Left lung (tissue), 10 donors: Measurements from ENCODE around the gene STK25. TPM values are rescaled to one million over a fixed set of nuclear protein-coding genes. Genes with fewer than 3 reads are reported as not detected.

Experiments
- ATAC-seq: fragments of 200-7000 bp; cut with Tn5 transposase; one replicate; pipeline ENCODE4 v1.9.1; 2020; ENCODE audit warnings: moderate library complexity
- DNase-seq, 4 donors: peaks; one replicate each; pipeline ENCODE4 v3.0.0-alpha.2; 2013 to 2020
- H3K27ac ChIP-seq, 2 donors: fragments of 200-600 bp; sonication (generic) in 1 of 2; one replicate each; pipeline versions ENCODE4 v1.5.0 to v1.8.0; 2020 to 2021
- H3K27me3 ChIP-seq, 2 donors: fragments of 200-600 bp; sonication (generic) in 1 of 2; one replicate each; pipeline versions ENCODE4 v1.5.0 to v1.8.0; 2020 to 2021
- H3K36me3 ChIP-seq, 2 donors: fragments of 200-600 bp; sonication (generic) in 1 of 2; one replicate each; pipeline versions ENCODE4 v1.5.0 to v1.8.0; 2020 to 2021
- H3K4me1 ChIP-seq, 2 donors: fragments of 200-600 bp; one replicate each; pipeline ENCODE4 v1.8.0; 2021
- H3K4me3 ChIP-seq, 2 donors: fragments of 200-600 bp; sonication (generic) in 1 of 2; one replicate each; pipeline versions ENCODE4 v1.5.0 to v1.8.0; 2020 to 2021; ENCODE audit warnings: mild to moderate bottlenecking in 1 of 2
- H3K9me3 ChIP-seq, 2 donors: fragments of 200-600 bp; sonication (generic) in 1 of 2; one replicate each; pipeline versions ENCODE4 v1.5.0 to v1.8.0; 2020 to 2021
- CTCF ChIP-seq, 2 donors: fragments of 200-600 bp; sonication (generic) in 1 of 2; IDR thresholded peaks; one replicate each; pipeline versions ENCODE4 v1.5.0 to v1.8.0; 2021; ENCODE audit warnings: antibody characterized with exemption in 2 of 2
- intact Hi-C, 2 donors: fragments of 100-400 bp; cut with DNase I; formaldehyde crosslinking; loops; one replicate each; pipeline versions ENCODE4 v1.11.2 to v1.14.2; 2022
- polyA plus RNA-seq, 6 donors: library from polyadenylated mRNA; unstranded; fragments of 120-200 nt; gene quantifications; one replicate each; pipeline ENCODE4 v1.2.1, GENCODE V29; 2013; ENCODE audit not compliant: insufficient read length in 6 of 6
- total RNA-seq, 2 donors: library from RNA; stranded (reverse); fragmentation: NEBNext Ultra II Directional; extraction: Animal tissue kit (Norgen Biotek cat#: 25700); gene quantifications; one replicate each; pipeline ENCODE4 v1.2.1, GENCODE V29; 2021
- donor health status: DM: no; HTN: yes; CAD: no.
- donor health status: DM: no; HTN: no; CAD: no.

Gene STK25
- total and polyA plus RNA-seq, 8 donors: 125 to 237 (median 193) TPM

- Histone ChIP-seq H3K27me3 (peaks cover 0 to 67% of the 10 kb centered on the region in 2 donors), H3K36me3 (no peaks in the 10 kb centered on the region), H3K27ac (peak overlapping the region in 1 of 2 donors; percentile 10), H3K4me3 (no peak overlapping the region), H3K4me1 (peaks cover 16 to 37% of the 10 kb centered on the region in 2 donors), H3K9me3 (peaks cover 0 to 4% of the 10 kb centered on the region in 2 donors)
- intact Hi-C loops: no loop called here
- ATAC-seq (peak; percentile 35), DNase-seq (peak in 1 of 4 donors; percentile 2)
- TF ChIP-seq CTCF (IDR thresholded peaks at IDR 0.05): no peak
Observed at GRCh38 chr2:241554610-241555322, 46.4 kb upstream of the STK25 start.

DNA sequence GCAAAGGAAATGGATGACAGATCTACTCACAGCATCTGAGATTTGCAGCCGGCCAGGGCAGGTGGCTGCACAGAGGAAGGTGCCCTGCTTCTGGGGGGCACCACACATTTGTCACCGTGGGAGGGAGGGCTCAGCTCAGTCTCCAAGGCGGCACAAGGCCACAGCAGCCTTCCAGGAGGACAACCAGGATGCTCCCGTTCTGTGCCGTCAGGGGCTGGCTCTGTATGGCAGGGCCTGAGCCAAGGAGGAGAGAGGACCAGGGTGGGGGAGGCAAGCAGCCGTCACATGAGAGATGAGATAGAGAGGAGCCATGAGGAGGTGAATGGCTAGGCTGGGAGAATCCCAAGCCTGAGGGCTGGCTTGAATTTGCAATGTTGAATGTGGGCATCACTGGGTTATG is 45.6 kb upstream of the STK25 start:
- Histone ChIP-seq H3K27ac (no peak overlapping the region), H3K9me3 (peaks cover 0 to 4% of the 10 kb centered on the region in 2 donors), H3K27me3 (peaks cover 0 to 60% of the 10 kb centered on the region in 2 donors), H3K36me3 (no peaks in the 10 kb centered on the region), H3K4me1 (peaks cover 14 to 29% of the 10 kb centered on the region in 2 donors), H3K4me3 (no peak overlapping the region)
- no peak for ATAC-seq
- TF ChIP-seq CTCF (IDR thresholded peaks at IDR 0.05): no peak
- DNase-seq: peak in 1 of 4 donors; percentile 65
- intact Hi-C loops: no loop called here

DNA sequence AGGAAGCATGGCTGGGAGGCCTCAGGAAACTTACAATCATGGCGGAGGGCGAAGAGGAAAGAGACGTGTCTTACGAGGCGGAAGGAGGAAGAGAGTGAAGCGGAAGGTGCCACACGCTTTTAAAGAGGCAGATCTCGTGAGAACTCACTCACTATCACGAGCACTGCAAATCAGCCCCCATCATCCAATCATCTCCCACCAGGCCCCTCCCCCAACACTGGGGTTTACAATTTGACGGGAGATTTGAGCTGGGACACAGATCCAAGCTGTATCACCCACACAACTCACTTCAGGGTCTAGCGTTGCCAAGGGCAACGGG is 45.1 kb upstream of the STK25 start:
- H3K9me3 ChIP-seq: peaks cover 0 to 4% of the 10 kb centered on the region in 2 donors
- H3K4me3 ChIP-seq: no peak overlapping the region
- peaks cover 0 to 57% of the 10 kb centered on the region in 2 donors for H3K27me3 ChIP-seq
- TF ChIP-seq CTCF (IDR thresholded peaks at IDR 0.05): no peak
- no peak overlapping the region for H3K27ac ChIP-seq
- ATAC-seq (no peak), DNase-seq (peak in 1 of 4 donors; percentile 9)
- intact Hi-C loops: no loop called here
- H3K4me1 ChIP-seq: peaks cover 14 to 27% of the 10 kb centered on the region in 2 donors
- no peaks in the 10 kb centered on the region for H3K36me3 ChIP-seq

- H3K27me3 ChIP-seq: peaks cover 0 to 56% of the 10 kb centered on the region in 2 donors
- DNase-seq: peak in 1 of 4 donors; percentile 80
- TF ChIP-seq CTCF (IDR thresholded peaks at IDR 0.05): no peak
- H3K4me1 ChIP-seq: peaks cover 14 to 25% of the 10 kb centered on the region in 2 donors
- H3K4me3 ChIP-seq: peak overlapping the region in 1 of 2 donors; percentile 17
- peak overlapping the region in 1 of 2 donors; percentile 28 for H3K27ac ChIP-seq
- no peak for ATAC-seq
- H3K36me3 ChIP-seq: no peaks in the 10 kb centered on the region
- intact Hi-C loops: no loop called here
- H3K9me3 ChIP-seq: peaks cover 0 to 4% of the 10 kb centered on the region in 2 donors
Observed at GRCh38 chr2:241551998-241552737, 43.8 kb upstream of the STK25 start.

DNA sequence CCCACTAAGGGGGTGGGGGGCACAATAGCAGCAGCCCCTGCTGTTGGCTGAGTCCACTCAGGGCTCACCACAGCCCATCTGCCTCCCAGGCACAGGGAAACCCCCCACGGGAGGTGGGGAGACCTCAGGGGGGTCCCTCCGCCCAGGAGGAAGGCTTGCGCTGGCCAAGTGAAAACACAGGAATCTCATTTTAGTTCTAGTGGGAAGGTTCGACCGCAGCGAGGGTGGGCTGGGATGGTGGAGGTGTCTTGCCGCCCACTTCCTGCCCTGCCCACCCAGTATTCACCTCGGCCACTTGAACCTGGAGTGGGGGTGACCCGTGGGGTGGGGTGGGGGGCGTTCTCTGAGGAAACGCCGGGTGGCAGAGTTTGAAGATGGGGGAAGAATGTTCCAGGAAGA is 43.2 kb upstream of the STK25 start:
- H3K27me3 ChIP-seq: peaks cover 0 to 58% of the 10 kb centered on the region in 2 donors
- no peak for TF ChIP-seq CTCF (IDR thresholded peaks at IDR 0.05)
- ATAC-seq (no peak), DNase-seq (peak in 1 of 4 donors; percentile 65)
- intact Hi-C loops: no loop called here
- H3K4me3 ChIP-seq: peak overlapping the region in 1 of 2 donors; percentile 17
- peaks cover 0 to 2% of the 10 kb centered on the region in 2 donors for H3K9me3 ChIP-seq
- no peaks in the 10 kb centered on the region for H3K36me3 ChIP-seq
- H3K27ac ChIP-seq: peak overlapping the region in 1 of 2 donors; percentile 28
- peaks cover 17 to 30% of the 10 kb centered on the region in 2 donors for H3K4me1 ChIP-seq
